Dedifferentiated amniotic fluid mesenchymal stem cell (primary cell): ENCODE data around the gene CLEC4C.

Experiments used
- DNase-seq: peaks from one replicate; pipeline ENCODE4 v3.0.0-alpha.2; 2016; ENCODE audit errors: extremely low spot score

The CLEC4C gene

DNA sequence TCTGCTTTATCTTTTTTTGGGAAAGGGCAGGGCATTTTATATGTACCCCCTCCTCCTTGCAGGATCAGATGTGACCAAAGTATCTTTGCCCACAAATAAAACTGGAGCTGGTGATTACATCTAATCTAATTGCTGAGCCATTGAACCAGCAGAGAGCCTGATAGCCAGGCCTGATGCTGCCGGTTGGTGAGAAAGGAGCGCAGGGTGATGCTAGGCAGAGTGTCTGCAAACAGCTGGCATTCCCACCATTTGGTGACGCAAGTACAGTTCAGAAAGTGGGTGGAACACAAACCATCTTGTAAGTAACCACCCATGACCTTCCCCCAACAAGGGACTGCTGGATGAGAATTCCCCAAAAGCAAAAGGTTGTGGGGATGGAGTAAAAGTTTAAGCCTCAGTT lies 23.2 kb downstream of the CLEC4C start:
- no peak for DNase-seq

GRCh38 chr12:7719946-7720730 lies 27.0 kb downstream of the CLEC4C start:
- DNase-seq = no peak

DNA sequence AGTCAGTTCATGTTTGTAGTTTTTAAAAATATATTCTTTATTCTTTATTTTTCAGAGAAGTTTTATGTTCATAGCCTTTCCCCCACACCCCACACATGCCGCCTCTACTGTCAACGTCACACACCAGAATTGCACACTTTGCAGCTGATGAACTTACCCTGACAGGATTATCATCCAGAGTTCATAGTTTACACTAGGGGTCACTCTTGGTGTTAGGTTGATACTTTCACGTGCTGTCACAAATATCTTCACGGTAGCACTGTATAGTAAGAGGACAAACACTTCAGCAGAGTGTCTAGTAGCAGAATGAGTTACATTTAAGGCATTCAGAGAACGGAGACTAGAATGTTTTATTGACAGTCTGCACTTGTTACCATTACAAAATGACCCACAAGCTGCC lies 30.8 kb downstream of the CLEC4C start:
- DNase-seq = no peak

DNA sequence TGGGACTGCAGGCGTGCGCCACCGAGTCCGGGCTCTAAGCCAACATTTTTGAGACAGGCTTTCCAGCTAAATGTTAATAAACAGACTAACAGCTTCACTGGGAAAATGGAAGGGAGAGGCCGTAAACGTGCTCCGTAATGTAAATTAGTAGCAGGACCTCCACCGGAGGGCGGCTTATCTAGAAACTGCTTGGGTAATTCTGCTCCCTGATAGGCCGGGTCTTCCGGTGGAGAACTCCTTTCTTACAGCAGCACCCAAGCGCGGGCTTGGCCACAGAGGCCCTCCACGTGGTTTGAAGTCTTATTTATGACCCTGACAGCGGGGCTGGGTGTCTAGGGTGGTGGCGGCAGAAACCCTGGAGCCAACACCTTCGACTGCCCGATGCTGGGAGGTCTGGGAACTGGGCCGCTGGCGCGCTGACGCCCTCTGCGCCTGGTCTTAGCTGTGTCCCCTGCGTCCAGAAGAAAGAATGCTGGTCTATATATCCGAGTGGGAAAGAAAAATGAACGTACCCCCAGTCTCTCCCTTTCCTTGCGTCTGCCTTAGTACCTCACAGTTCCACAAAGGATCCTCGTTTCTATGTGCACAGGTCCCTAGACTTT lies 34.2 kb downstream of the CLEC4C start:
- DNase-seq = no peak

DNA sequence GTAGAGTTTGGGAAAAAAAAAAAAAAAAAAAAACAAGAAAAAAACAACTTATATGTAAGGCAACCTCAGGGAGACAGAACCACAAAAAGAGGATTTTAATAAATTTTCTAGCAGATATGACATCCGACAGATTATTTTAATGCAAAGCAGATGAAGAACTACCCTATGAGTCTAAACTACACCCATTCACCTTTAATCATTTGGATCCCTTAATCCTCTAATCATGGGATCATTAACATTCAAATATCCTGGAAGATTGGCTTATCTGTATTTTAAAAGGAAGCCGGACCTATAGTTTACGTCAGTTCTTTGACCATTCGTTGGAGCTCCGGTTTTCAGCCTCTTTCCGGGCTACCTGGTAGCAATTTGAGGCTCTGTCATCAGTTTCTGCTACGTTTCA lies 36.0 kb downstream of the CLEC4C start, which contains the start of gene DPPA3:
Gene DPPA3, plus strand, starts transcription at position 301 of the 400 bp plus-strand sequence. CDS start 138 bp downstream, outside the sequence.
- no peak for DNase-seq

GRCh38 chr12:7709969-7710675 lies 37.1 kb downstream of the CLEC4C start:
- no peak for DNase-seq

DNA sequence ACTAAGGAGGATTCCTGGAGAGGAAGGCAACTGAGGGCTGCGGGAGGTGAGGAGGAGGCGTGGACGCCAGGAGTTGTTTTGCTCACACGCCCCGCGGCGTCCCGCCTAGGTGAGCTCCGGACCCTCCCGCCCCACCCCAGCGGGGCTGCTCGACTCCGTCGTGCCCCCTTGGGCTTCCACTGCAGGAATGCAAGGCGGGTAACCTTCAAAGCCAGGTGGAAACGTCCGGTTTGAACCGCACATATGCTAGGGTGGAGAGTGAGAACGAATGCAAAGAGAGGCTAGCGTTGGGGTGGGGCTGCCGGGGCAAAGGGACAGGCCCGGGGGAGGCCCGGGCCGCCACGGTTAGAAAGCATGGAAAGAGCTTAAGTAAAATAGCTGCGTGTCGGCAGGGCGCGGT lies 41.3 kb downstream of the CLEC4C start:
- no peak for DNase-seq

DNA sequence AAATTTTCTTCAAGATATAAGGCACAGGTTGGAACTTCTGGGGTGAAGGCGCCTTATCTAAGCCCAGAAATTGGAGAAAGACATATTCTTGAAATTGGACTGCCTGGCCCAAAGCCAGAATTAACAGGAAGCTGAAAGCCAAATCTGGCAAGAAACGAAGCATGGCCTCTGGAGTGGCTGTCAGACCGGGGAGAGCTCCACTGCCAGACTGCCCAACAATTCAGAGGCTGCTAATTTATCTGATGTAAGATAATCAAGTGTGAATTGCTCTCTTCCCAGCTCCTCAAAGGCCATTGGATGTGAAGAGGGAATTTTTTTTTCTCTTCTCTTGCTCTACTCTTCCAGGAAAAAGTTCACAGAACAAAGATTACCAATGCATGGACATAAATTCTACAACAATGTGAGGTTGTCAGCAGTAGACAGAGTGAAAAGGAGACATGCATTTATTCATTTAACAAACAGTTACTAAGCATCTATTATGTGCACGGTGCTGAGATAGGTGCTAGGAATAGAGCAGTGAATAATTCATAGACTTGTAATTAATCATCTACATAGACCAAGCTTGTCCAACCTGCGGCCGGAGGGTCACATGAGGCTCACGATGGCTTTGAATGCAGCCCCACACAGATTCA lies 51.5 kb downstream of the CLEC4C start, which contains the start of gene GDF3:
Gene GDF3, minus strand, starts transcription at position 210 of the 632 bp plus-strand sequence. Its CDS starts 47 bp downstream, at position 163.
- DNase-seq = no peak

DNA sequence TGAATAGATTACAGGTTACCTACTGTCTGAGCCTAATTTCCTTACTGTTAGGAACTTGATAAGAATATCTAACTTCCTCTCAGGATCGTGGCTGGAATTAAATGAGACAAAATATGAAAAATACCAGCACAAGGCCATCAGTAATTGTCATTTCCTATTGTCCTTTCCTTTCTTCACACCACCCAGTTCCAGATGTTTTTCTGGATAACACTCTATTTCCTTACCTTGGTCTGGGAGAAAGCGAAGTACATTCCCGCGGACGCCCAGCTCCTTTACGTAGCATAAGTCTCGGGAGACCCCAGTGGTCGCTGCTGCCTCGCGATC lies 52.0 kb downstream of the CLEC4C start:
- DNase-seq = no peak

DNA sequence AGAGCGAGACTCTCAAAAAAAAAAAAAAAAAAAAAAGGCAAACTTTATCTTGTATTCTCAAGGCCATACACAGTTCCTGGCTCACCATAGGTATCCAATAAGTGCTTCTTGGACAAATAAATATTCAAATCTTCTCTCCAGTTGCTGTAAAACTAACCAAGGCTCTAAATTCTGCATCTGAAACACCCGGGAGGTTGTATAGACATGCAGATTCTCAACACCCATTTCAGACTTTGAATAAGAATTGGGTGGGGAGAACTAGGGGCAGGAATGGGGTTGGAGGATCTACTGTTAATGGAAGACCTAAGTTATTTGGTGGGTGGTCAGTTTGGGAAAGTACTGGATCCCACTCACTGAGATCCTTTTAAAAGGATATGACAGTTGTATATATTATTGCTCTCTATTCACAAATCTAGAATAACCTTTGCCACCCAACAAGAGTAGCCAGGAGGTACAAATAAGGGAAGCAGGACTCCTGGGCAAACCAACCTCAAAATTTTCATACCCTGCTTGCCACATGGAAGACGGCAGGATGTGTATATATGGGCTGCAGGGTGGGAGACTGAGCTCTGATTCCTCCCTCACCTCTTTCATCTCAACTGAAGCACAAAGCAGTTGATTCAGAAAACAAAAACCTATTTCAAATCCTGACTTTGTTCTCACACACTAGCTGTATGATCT lies 52.5 kb downstream of the CLEC4C start:
- no peak for DNase-seq

DNA sequence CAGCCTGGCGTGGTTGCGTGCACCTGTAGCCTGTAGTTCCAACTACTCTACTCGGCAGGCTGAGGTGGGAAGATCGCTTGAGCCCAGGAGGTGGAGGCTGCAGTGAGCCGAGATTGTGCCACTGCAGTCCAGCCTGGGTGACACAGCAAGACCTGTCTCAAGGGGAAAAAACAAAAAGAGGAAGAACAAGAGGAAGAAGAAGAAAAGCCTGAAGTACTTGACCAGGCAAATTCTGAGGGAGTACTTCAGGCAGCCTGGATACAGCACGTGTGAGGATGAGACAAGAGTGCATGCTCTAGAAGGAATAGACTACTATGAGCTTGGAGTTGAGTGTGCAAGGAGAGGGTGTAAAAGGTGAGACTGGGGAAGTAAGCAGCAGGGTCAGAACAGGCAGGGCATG lies 53.4 kb downstream of the CLEC4C start:
- no peak for DNase-seq

DNA sequence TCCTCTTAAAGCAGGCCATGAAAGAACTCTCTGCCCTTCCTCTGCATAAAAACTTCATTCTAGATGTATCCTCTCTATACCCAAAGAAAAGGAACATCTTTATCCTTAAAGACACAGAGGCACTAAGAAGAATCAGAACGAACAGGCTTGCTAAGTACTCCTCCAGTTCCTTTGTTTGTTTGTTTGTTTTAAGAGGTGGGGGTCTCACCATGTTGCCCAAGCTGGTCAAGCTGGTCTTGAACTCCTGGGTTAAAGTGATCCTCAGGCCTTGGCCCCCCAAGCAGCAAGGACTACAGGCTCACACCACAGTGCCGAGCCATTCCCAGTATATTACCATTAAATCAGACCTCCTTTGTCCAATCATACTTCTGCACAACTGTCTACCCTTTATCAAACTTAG lies 65.6 kb downstream of the CLEC4C start:
- no peak for DNase-seq
